PC-9 (cell line): Measurements from ENCODE around the gene SLC17A7. TPM values are rescaled to one million over a fixed set of nuclear protein-coding genes. Genes with fewer than 3 reads are reported as not detected.

Source experiments
- BruUV-seq: library from RNA; stranded (reverse); fragments of 400-500 nt; replicated peaks from 2 replicates; lab custom pipeline; 2021; lab: Mats Ljungman, UMichigan
- CTCF ChIA-PET: fragments of 300-600 bp; sonication (Branson Sonifier 250); formaldehyde crosslinking; loops from one replicate; lab custom pipeline; 2022; ENCODE audit warnings: antibody characterized with exemption; lab: Charles Lee
- POLR2A ChIA-PET: fragments of 300-600 bp; sonication (Branson Sonifier 250); formaldehyde crosslinking; loops from one replicate; lab custom pipeline; 2022; ENCODE audit warnings: antibody characterized with exemption; ENCODE audit not compliant: unreplicated experiment; lab: Charles Lee
- DNase-seq, 2 experiments: peaks; one replicate each; pipeline versions ENCODE4 v3.0.0 to v3.0.0-alpha.2; 2015 to 2022; ENCODE audit warnings: mixed read lengths in 1 of 2
- H2AFZ ChIP-seq: fragments of 200-600 bp; sonication (generic); 2 replicates; pipeline ENCODE4 v1.8.1; 2017; ENCODE audit warnings: antibody characterized with exemption
- H3F3A ChIP-seq: fragments of 200-600 bp; sonication (generic); 2 replicates; pipeline ENCODE4 v1.8.1; 2017; ENCODE audit warnings: antibody characterized with exemption, mild to moderate bottlenecking, low read depth; ENCODE audit not compliant: insufficient read depth
- H3K27ac ChIP-seq: fragments of 200-600 bp; sonication (generic); 2 replicates; pipeline ENCODE4 v1.6.1; 2016; ENCODE audit warnings: mixed run types
- H3K27me3 ChIP-seq: fragments of 200-600 bp; sonication (generic); 2 replicates; pipeline ENCODE4 v1.6.1; 2016; ENCODE audit warnings: low read depth, mixed run types; ENCODE audit not compliant: insufficient read depth
- H3K36me3 ChIP-seq: fragments of 200-600 bp; sonication (generic); 2 replicates; pipeline ENCODE4 v1.6.1; 2016; ENCODE audit warnings: low read depth, mixed run types
- H3K4me1 ChIP-seq: fragments of 200-600 bp; sonication (generic); replicated peaks from 2 replicates; pipeline ENCODE4 v1.6.1; 2016; ENCODE audit warnings: mixed run types; ENCODE audit not compliant: insufficient read depth
- H3K4me2 ChIP-seq: fragments of 200-600 bp; sonication (generic); 2 replicates; pipeline ENCODE4 v1.6.1; 2017; ENCODE audit warnings: mixed run types
- H3K4me3 ChIP-seq: fragments of 200-600 bp; sonication (generic); 2 replicates; pipeline ENCODE4 v1.6.1; 2016; ENCODE audit warnings: mixed run types
- H3K79me2 ChIP-seq: fragments of 200-600 bp; sonication (generic); 2 replicates; pipeline ENCODE4 v1.6.1; 2017; ENCODE audit warnings: low read depth, mixed run types
- H3K9me2 ChIP-seq: fragments of 200-600 bp; sonication (generic); 2 replicates; pipeline ENCODE4 v1.8.1; 2017; ENCODE audit warnings: mild to moderate bottlenecking; ENCODE audit not compliant: insufficient read depth
- H3K9me3 ChIP-seq: fragments of 200-600 bp; sonication (generic); 2 replicates; pipeline ENCODE4 v1.8.1; 2016; ENCODE audit warnings: low read depth; ENCODE audit not compliant: insufficient read depth
- H4K20me1 ChIP-seq: fragments of 200-600 bp; sonication (generic); 2 replicates; pipeline ENCODE4 v1.8.1; 2017; ENCODE audit not compliant: insufficient read depth
- EZH2 ChIP-seq: fragments of 200-600 bp; sonication (generic); IDR thresholded peaks from 2 replicates; pipeline ENCODE4 v1.8.0; 2017; ENCODE audit warnings: antibody characterized with exemption, low read depth
- intact Hi-C: fragments of 100-400 bp; cut with micrococcal nuclease; formaldehyde crosslinking; loops from one replicate; pipeline ENCODE4 v1.10.0; 2022; ENCODE audit not compliant: unreplicated experiment
- total RNA-seq: library from RNA; stranded (reverse); gene quantifications from 2 replicates; pipeline ENCODE4 v1.2.3, GENCODE V29; 2021
- TF ChIP-seq, protein P1 (sequence below): fragments of 200-600 bp; sonication (generic); conservative IDR thresholded peaks from 2 replicates; pipeline ENCODE4 v1.6.1; 2017; ENCODE audit warnings: mixed run types, antibody characterized with exemption, mild to moderate bottlenecking, moderate library complexity

Gene SLC17A7
- total RNA-seq, 1 experiment from 2014 or later, result 0.68 TPM

DNA sequence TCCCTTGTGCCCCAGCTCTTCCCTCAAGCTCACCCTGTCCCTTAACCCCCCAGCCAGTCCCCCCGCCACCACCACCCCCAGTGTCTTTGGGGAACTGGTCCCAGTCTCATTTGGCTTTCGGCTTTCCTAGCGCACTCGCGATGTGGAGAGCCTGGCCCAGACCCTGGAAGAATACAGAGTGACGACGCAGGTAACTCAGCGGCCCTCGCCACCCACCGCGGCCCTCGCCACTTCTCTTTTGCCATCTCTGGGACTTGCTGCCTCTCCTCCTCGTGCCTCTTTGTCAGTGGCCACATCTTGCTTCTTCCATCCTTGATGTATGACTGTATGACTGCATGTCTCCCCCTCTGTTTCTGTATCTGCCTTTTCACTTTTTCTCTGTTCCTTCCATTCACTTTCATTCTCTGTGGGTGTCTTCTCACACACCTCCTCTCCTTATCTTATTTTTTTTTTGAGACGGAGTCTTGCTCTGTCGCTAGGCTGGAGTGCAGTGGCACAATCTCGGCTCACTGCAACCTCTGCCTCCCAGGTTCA, 33.8 kb downstream of the SLC17A7 start:
- H3K9me3 ChIP-seq, result no peaks in the 10 kb centered on the region
- intact Hi-C loops, result no loop called here
- H3K4me3 ChIP-seq, result no peak overlapping the region
- H3K9me2 ChIP-seq, result no peaks in the 10 kb centered on the region
- H3K79me2 ChIP-seq, result no peaks in the 10 kb centered on the region
- DNase-seq, result no peak
- H3K4me2 ChIP-seq, result no peak overlapping the region
- H4K20me1 ChIP-seq, result no peaks in the 10 kb centered on the region
- ChIA-PET POLR2A (no interaction called here), CTCF (no interaction called here)
- no peaks in the 10 kb centered on the region for H3K36me3 ChIP-seq
- no peaks in the 10 kb centered on the region for H3K27me3 ChIP-seq
- no peak overlapping the region for H3K27ac ChIP-seq
- H3F3A ChIP-seq, result peaks cover 12% of the 10 kb centered on the region
- no peak overlapping the region for H2AFZ ChIP-seq
- TF ChIP-seq EZH2, result no peak
- TF ChIP-seq, protein P1, sequence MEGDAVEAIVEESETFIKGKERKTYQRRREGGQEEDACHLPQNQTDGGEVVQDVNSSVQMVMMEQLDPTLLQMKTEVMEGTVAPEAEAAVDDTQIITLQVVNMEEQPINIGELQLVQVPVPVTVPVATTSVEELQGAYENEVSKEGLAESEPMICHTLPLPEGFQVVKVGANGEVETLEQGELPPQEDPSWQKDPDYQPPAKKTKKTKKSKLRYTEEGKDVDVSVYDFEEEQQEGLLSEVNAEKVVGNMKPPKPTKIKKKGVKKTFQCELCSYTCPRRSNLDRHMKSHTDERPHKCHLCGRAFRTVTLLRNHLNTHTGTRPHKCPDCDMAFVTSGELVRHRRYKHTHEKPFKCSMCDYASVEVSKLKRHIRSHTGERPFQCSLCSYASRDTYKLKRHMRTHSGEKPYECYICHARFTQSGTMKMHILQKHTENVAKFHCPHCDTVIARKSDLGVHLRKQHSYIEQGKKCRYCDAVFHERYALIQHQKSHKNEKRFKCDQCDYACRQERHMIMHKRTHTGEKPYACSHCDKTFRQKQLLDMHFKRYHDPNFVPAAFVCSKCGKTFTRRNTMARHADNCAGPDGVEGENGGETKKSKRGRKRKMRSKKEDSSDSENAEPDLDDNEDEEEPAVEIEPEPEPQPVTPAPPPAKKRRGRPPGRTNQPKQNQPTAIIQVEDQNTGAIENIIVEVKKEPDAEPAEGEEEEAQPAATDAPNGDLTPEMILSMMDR, result no peak
- BruUV-seq, result no TSS peak
- peaks cover 9% of the 10 kb centered on the region for H3K4me1 ChIP-seq

DNA sequence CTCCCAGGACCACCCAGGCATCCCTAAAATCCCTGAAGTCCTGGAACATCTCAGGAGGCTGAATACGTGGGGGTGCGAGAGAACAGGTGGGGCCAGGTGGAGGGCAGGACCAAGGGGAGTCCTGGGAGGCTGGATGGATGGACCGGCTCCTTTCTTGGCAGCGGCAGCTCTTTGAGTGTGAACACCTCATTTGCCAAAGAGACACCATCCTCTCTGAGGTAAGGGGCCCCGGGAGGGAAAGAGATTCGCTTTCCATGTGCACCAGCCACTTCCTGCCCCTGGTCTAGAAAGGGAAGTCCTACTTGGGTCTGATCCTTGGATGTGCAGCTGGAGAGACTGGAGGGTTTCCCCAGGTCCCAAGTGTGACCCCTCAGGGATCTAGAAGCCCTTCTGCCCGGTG, 34.2 kb downstream of the SLC17A7 start:
- Histone ChIP-seq H3K79me2 (no peaks in the 10 kb centered on the region), H3K9me2 (no peaks in the 10 kb centered on the region), H3K27me3 (no peaks in the 10 kb centered on the region), H3K4me2 (no peak overlapping the region), H3F3A (peaks cover 12% of the 10 kb centered on the region), H3K4me3 (no peak overlapping the region), H2AFZ (no peak overlapping the region), H4K20me1 (no peaks in the 10 kb centered on the region), H3K36me3 (no peaks in the 10 kb centered on the region), H3K27ac (no peak overlapping the region), H3K9me3 (no peaks in the 10 kb centered on the region), H3K4me1 (peaks cover 9% of the 10 kb centered on the region)
- BruUV-seq, result no TSS peak
- ChIA-PET CTCF (no interaction called here), POLR2A (no interaction called here)
- no peak for DNase-seq
- TF ChIP-seq, protein P1, result no peak
- TF ChIP-seq EZH2, result no peak
- intact Hi-C loops, result no loop called here

DNA sequence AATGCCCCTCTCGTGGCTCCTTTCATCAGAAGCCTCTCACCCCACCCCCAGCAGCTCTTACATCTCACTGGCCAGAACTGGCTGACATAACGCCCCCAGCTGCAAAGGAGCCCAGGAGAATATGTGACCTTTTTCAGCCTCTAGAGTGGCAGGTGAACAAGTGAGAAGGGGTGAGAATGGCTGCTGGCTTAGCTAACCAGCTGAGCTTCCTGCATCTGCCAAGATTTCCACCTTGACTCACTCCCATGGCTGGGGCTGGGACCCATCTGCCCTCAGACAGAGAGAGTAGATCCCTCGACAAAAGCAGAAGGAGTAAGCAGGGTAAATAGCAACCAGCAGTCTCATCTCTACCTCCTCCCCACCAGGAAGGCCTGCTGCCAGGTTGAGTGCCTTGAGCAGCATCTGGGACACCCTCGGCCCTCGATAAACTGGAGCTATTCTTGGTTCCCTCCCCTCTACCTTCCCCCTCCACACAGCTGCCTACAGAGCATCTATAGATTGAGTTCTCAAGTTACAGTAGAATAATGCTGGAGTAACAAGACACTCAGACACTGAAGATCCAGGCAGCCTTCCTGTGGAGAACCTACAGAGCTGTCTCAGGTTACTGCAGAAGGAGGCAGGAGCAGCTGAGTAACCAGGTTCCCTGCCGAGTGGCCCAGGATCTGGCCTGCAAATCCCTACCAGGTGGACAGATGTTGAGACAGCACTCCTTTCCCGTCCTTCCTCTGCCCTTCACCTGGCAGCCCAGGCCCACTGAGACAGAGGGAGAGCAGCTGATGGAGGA, 37.7 kb downstream of the SLC17A7 start:
- Histone ChIP-seq H3K27ac (no peak overlapping the region), H3K36me3 (no peaks in the 10 kb centered on the region), H3F3A (peaks cover 12% of the 10 kb centered on the region), H3K4me1 (peaks cover 9% of the 10 kb centered on the region), H2AFZ (0 out of 2 replicates have a peak overlapping the region, but pooled peaks have one; percentile 37), H3K9me2 (no peaks in the 10 kb centered on the region), H3K27me3 (no peaks in the 10 kb centered on the region), H4K20me1 (no peaks in the 10 kb centered on the region), H3K79me2 (no peaks in the 10 kb centered on the region), H3K4me3 (no peak overlapping the region), H3K9me3 (no peaks in the 10 kb centered on the region), H3K4me2 (peak overlapping the region; percentile 57)
- no TSS peak for BruUV-seq
- DNase-seq, result peak; percentile 41 to 67
- POLR2A ChIA-PET, result no interaction called here
- no peak for TF ChIP-seq EZH2
- TF ChIP-seq, protein P1, result no peak
- intact Hi-C loops, result no loop called here
- CTCF ChIA-PET, result no interaction called here
